GM12878 (cell line): ENCODE measurements around the gene QSOX2.

ENCODE experiments used
- CBX3 ChIP-seq: fragments of 200-600 bp; sonication (generic); IDR thresholded peaks from 2 replicates; pipeline ENCODE4 v1.6.1; 2016; ENCODE audit warnings: low read depth, borderline replicate concordance
- CHD2 ChIP-seq: IDR thresholded peaks from 2 replicates; pipeline ENCODE4 v1.6.1; 2011; ENCODE audit warnings: low read depth, low read length, improper control_type of control experiment, borderline replicate concordance
- CREB1 ChIP-seq: IDR thresholded peaks from 2 replicates; pipeline ENCODE4 v1.6.1; 2012; ENCODE audit warnings: low read depth, mild to moderate bottlenecking, inconsistent platforms
- CTCF ChIP-seq, 3 experiments: IDR thresholded peaks in 2 of 3; conservative IDR thresholded peaks in 1 of 3; 2 replicates each; pipeline ENCODE4 v1.5.1; 2011; ENCODE audit warnings: low read depth in 3 of 3, low read length in 3 of 3, mild to moderate bottlenecking in 3 of 3, control low read depth in 2 of 3, moderate library complexity in 2 of 3, inconsistent platforms in 1 of 3, mixed read lengths in 1 of 3; ENCODE audit not compliant: control insufficient read depth in 2 of 3, insufficient read depth in 1 of 3; ENCODE audit errors: extremely low read depth in 1 of 3
- GABPA ChIP-seq: IDR thresholded peaks from 2 replicates; pipeline ENCODE4 v1.6.1; 2014; ENCODE audit warnings: antibody characterized with exemption, low read depth, mild to moderate bottlenecking, inconsistent platforms
- POLR2A ChIP-seq: IDR thresholded peaks from 2 replicates; pipeline ENCODE4 v1.6.1; 2011; ENCODE audit warnings: low read depth, mild to moderate bottlenecking, low read length
- POLR2AphosphoS5 ChIP-seq: IDR thresholded peaks from 2 replicates; pipeline ENCODE4 v1.6.1; 2011; ENCODE audit warnings: mild to moderate bottlenecking, low read length, inconsistent platforms
- RAD21 ChIP-seq: IDR thresholded peaks from 2 replicates; pipeline ENCODE4 v1.6.1; 2011; ENCODE audit warnings: mild to moderate bottlenecking, low read depth, low read length, moderate library complexity; ENCODE audit not compliant: insufficient read depth
- REST ChIP-seq: IDR thresholded peaks from 2 replicates; pipeline ENCODE4 v1.6.1; 2012; ENCODE audit warnings: mild to moderate bottlenecking, low read depth, low read length
- SUPT20H ChIP-seq: IDR thresholded peaks from 2 replicates; pipeline ENCODE4 v1.6.1; 2011; ENCODE audit warnings: low read depth, mild to moderate bottlenecking, low read length, moderate library complexity, borderline replicate concordance; ENCODE audit not compliant: control insufficient read depth
- ZBTB4 ChIP-seq: fragments of 450-650 bp; formaldehyde crosslinking; IDR thresholded peaks from 2 replicates; pipeline ENCODE4 v1.4.0; 2022; ENCODE audit warnings: mild to moderate bottlenecking, moderate library complexity
- ZNF24 ChIP-seq: fragments of 450-650 bp; IDR thresholded peaks from 2 replicates; pipeline ENCODE4 v1.6.1; 2017; ENCODE audit warnings: antibody characterized with exemption, mild to moderate bottlenecking

- no peak for TF ChIP-seq CTCF (IDR thresholded peaks at IDR 0.05 in 2 of 3, conservative IDR thresholded peaks at IDR 0.05 in 1 of 3; ENCODE audit: control insufficient read depth in 2 of 3, extremely low read depth in 1 of 3, insufficient read depth in 1 of 3, low read depth in 3 of 3, low read length in 3 of 3)
- TF ChIP-seq RAD21: no peak
- no peak for TF ChIP-seq GABPA
- TF ChIP-seq ZBTB4: no peak
- no peak for TF ChIP-seq ZNF24
- TF ChIP-seq CHD2: no peak
- TF ChIP-seq CBX3: no peak
- TF ChIP-seq REST: no peak
- no peak for TF ChIP-seq POLR2A
- TF ChIP-seq SUPT20H: no peak
- no peak for TF ChIP-seq POLR2AphosphoS5
- TF ChIP-seq CREB1: no peak
These were observed 42.9 kb downstream of the QSOX2 start for GRCh38 chr9:136202454-136203407.
